Fibroblast of gingiva (primary cell): Measurements from ENCODE around the gene ZNF695.
"Not testable (repeated sequence)": the region's sequence is repeated elsewhere in the genome, so short reads cannot be mapped to it uniquely, and the experiment has no call there.

Experiments
- DNase-seq: peaks from one replicate; pipeline ENCODE4 v3.0.0-alpha.2; 2011; ENCODE audit warnings: low read depth

The ZNF695 gene

GRCh38 chr1:247007511-247008405, at the start of gene ZNF695:
ZNF695 (minus strand) TSS chr1:247008057; CDS start chr1:247007908, 149 bp downstream.
- DNase-seq: peak; percentile 94

GRCh38 chr1:247056071-247056470, 48.2 kb upstream of the ZNF695 start:
- DNase-seq: no peak

- no peak for DNase-seq
Measured at GRCh38 chr1:247054992-247055415, 47.1 kb upstream of the ZNF695 start.

GRCh38 chr1:247047702-247048101, 39.8 kb upstream of the ZNF695 start:
- DNase-seq: no peak

GRCh38 chr1:247047260-247047659, 39.4 kb upstream of the ZNF695 start:
- no peak for DNase-seq

GRCh38 chr1:247043406-247043805, 35.5 kb upstream of the ZNF695 start:
- no peak for DNase-seq

GRCh38 chr1:247037511-247038320, 29.9 kb upstream of the ZNF695 start:
- DNase-seq: no peak

- not testable (repeated sequence) for DNase-seq
Measured at GRCh38 chr1:247032306-247032705, 24.4 kb upstream of the ZNF695 start.

GRCh38 chr1:247024658-247025057, 16.8 kb upstream of the ZNF695 start:
- not testable (repeated sequence) for DNase-seq

GRCh38 chr1:247013391-247013790, 5.5 kb upstream of the ZNF695 start:
- DNase-seq: no peak

GRCh38 chr1:247008406-247008799, 546 bp upstream of the ZNF695 start:
- no peak for DNase-seq

GRCh38 chr1:247004081-247004480, 3.8 kb downstream of the ZNF695 start:
- DNase-seq: not testable (repeated sequence)

- DNase-seq: no peak
Measured at GRCh38 chr1:246989901-246990300, 18.0 kb downstream of the ZNF695 start.

- no peak for DNase-seq
Measured at GRCh38 chr1:246988316-246988715, 19.5 kb downstream of the ZNF695 start.

- no peak for DNase-seq
Measured at GRCh38 chr1:246987083-246987690, 20.7 kb downstream of the ZNF695 start.

- DNase-seq: no peak
Measured at GRCh38 chr1:246978785-246979184, 29.1 kb downstream of the ZNF695 start.

GRCh38 chr1:246978281-246978680, 29.6 kb downstream of the ZNF695 start:
- DNase-seq: no peak

GRCh38 chr1:246971969-246972368, 35.9 kb downstream of the ZNF695 start:
- DNase-seq: no peak

GRCh38 chr1:246971090-246971721, 36.7 kb downstream of the ZNF695 start:
- peak; percentile 45 for DNase-seq

- DNase-seq: no peak
Measured at GRCh38 chr1:246969621-246970020, 38.2 kb downstream of the ZNF695 start.

GRCh38 chr1:246966502-246966901, 41.4 kb downstream of the ZNF695 start:
- DNase-seq: no peak
